PFSK-1 (cell line): ENCODE data around the gene CACNG4.

ENCODE experiments used
- POLR2AphosphoS5 ChIP-seq: IDR thresholded peaks from 2 replicates; pipeline ENCODE4 v1.6.1; 2012; ENCODE audit warnings: low read depth, mild to moderate bottlenecking, control low read depth, low read length, moderate library complexity
- SIN3A ChIP-seq: IDR thresholded peaks from 2 replicates; pipeline ENCODE4 v1.6.1; 2012; ENCODE audit warnings: mild to moderate bottlenecking, low read length, moderate library complexity, borderline replicate concordance; ENCODE audit not compliant: insufficient read depth
- TAF1 ChIP-seq: IDR thresholded peaks from 2 replicates; pipeline ENCODE4 v1.6.1; 2012; ENCODE audit warnings: low read length, control low read depth, borderline replicate concordance; ENCODE audit not compliant: insufficient read depth
- TF ChIP-seq, protein P1 (sequence below), 2 experiments: IDR thresholded peaks; 2 replicates each; pipeline versions ENCODE4 v1.6.1 to v1.8.0; 2011 to 2012; ENCODE audit warnings: low read depth in 2 of 2, low read length in 2 of 2, control low read depth in 1 of 2, inconsistent platforms in 1 of 2, mild to moderate bottlenecking in 1 of 2, moderate library complexity in 1 of 2; ENCODE audit not compliant: insufficient read depth in 1 of 2

DNA sequence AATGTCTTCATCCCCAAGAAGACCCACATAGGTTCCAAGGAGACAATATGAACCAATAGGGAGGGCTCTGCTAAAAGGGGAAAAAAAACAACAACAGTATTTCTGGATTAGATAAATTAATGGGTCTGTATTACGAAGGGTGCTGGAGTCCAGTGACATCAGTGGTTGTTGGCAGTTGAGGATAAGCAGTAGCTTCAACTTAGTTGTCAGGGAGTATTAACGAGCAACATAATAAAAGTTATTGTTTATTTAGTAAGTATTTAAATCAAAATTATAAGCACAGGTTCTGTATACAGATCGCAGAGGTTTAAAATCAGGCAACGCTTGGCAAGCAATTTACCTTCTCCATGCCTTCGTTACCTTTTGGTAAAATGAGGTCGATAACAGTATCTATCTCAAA lies 7.6 kb upstream of the CACNG4 start:
- TF ChIP-seq POLR2AphosphoS5 (no peak), TAF1 (no peak), SIN3A (no peak)
- TF ChIP-seq, protein P1, sequence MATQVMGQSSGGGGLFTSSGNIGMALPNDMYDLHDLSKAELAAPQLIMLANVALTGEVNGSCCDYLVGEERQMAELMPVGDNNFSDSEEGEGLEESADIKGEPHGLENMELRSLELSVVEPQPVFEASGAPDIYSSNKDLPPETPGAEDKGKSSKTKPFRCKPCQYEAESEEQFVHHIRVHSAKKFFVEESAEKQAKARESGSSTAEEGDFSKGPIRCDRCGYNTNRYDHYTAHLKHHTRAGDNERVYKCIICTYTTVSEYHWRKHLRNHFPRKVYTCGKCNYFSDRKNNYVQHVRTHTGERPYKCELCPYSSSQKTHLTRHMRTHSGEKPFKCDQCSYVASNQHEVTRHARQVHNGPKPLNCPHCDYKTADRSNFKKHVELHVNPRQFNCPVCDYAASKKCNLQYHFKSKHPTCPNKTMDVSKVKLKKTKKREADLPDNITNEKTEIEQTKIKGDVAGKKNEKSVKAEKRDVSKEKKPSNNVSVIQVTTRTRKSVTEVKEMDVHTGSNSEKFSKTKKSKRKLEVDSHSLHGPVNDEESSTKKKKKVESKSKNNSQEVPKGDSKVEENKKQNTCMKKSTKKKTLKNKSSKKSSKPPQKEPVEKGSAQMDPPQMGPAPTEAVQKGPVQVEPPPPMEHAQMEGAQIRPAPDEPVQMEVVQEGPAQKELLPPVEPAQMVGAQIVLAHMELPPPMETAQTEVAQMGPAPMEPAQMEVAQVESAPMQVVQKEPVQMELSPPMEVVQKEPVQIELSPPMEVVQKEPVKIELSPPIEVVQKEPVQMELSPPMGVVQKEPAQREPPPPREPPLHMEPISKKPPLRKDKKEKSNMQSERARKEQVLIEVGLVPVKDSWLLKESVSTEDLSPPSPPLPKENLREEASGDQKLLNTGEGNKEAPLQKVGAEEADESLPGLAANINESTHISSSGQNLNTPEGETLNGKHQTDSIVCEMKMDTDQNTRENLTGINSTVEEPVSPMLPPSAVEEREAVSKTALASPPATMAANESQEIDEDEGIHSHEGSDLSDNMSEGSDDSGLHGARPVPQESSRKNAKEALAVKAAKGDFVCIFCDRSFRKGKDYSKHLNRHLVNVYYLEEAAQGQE (IDR thresholded peaks at IDR 0.05; ENCODE audit: insufficient read depth in 1 of 2, low read depth in 2 of 2, low read length in 2 of 2), result no peak
